Measurements from ENCODE around the gene PBOV1.

The PBOV1 gene

GRCh38 chr6:138250513-138251247, 32.4 kb upstream of the PBOV1 start:
- Histone ChIP-seq H3K4me3 (ENCODE audit: low read depth, low read length) (peak overlapping the region; percentile 53; the same call in 1 of the 2 replicates), H3K27me3 (ENCODE audit: insufficient read depth, low read length) (no peaks in the 10 kb centered on the region), H2AFZ (ENCODE audit: low read length, unreplicated experiment) (peak overlapping the region; percentile 20), H3K4me1 (ENCODE audit: control insufficient read depth, insufficient read depth, low read length, unreplicated experiment) (peaks cover 17% of the 10 kb centered on the region), H3K79me2 (ENCODE audit: control insufficient read depth, insufficient read depth, low read length, unreplicated experiment) (no peaks in the 10 kb centered on the region), H3K36me3 (ENCODE audit: insufficient read depth, low read length) (no peaks in the 10 kb centered on the region), H3K27ac (ENCODE audit: low read depth, low read length) (peak overlapping the region; percentile 91)

GRCh38 chr6:138250053-138250452, 31.8 kb upstream of the PBOV1 start:
- Histone ChIP-seq H3K79me2 (ENCODE audit: control insufficient read depth, insufficient read depth, low read length, unreplicated experiment) (no peaks in the 10 kb centered on the region), H3K27me3 (ENCODE audit: insufficient read depth, low read length) (no peaks in the 10 kb centered on the region), H3K27ac (ENCODE audit: low read depth, low read length) (peak overlapping the region; percentile 91), H2AFZ (ENCODE audit: low read length, unreplicated experiment) (no peak overlapping the region), H3K4me1 (ENCODE audit: control insufficient read depth, insufficient read depth, low read length, unreplicated experiment) (peaks cover 17% of the 10 kb centered on the region), H3K36me3 (ENCODE audit: insufficient read depth, low read length) (no peaks in the 10 kb centered on the region), H3K4me3 (ENCODE audit: low read depth, low read length) (peak overlapping the region; percentile 53; the same call in 1 of the 2 replicates)

- Histone ChIP-seq H3K4me3 (ENCODE audit: low read depth, low read length) (no peak overlapping the region), H3K27me3 (ENCODE audit: insufficient read depth, low read length) (no peaks in the 10 kb centered on the region), H3K36me3 (ENCODE audit: insufficient read depth, low read length) (no peaks in the 10 kb centered on the region), H3K27ac (ENCODE audit: low read depth, low read length) (no peak overlapping the region), H3K4me1 (ENCODE audit: control insufficient read depth, insufficient read depth, low read length, unreplicated experiment) (peaks cover 17% of the 10 kb centered on the region), H2AFZ (ENCODE audit: low read length, unreplicated experiment) (no peak overlapping the region), H3K79me2 (ENCODE audit: control insufficient read depth, insufficient read depth, low read length, unreplicated experiment) (no peaks in the 10 kb centered on the region)
These were observed 30.6 kb upstream of the PBOV1 start for GRCh38 chr6:138248878-138249277.

GRCh38 chr6:138248011-138248410, 29.7 kb upstream of the PBOV1 start:
- no peaks in the 10 kb centered on the region for H3K36me3 ChIP-seq (ENCODE audit: insufficient read depth, low read length)
- peaks cover 22% of the 10 kb centered on the region for H3K4me1 ChIP-seq (ENCODE audit: control insufficient read depth, insufficient read depth, low read length, unreplicated experiment)
- no peak overlapping the region for H3K4me3 ChIP-seq (ENCODE audit: low read depth, low read length)
- no peak overlapping the region for H3K27ac ChIP-seq (ENCODE audit: low read depth, low read length)
- no peaks in the 10 kb centered on the region for H3K27me3 ChIP-seq (ENCODE audit: insufficient read depth, low read length)
- H2AFZ ChIP-seq (ENCODE audit: low read length, unreplicated experiment), result no peak overlapping the region
- no peaks in the 10 kb centered on the region for H3K79me2 ChIP-seq (ENCODE audit: control insufficient read depth, insufficient read depth, low read length, unreplicated experiment)

GRCh38 chr6:138246650-138247440, 28.6 kb upstream of the PBOV1 start:
- Histone ChIP-seq H3K27me3 (ENCODE audit: insufficient read depth, low read length) (no peaks in the 10 kb centered on the region), H3K4me3 (ENCODE audit: low read depth, low read length) (no peak overlapping the region), H2AFZ (ENCODE audit: low read length, unreplicated experiment) (no peak overlapping the region), H3K27ac (ENCODE audit: low read depth, low read length) (no peak overlapping the region), H3K36me3 (ENCODE audit: insufficient read depth, low read length) (no peaks in the 10 kb centered on the region), H3K4me1 (ENCODE audit: control insufficient read depth, insufficient read depth, low read length, unreplicated experiment) (peaks cover 21% of the 10 kb centered on the region), H3K79me2 (ENCODE audit: control insufficient read depth, insufficient read depth, low read length, unreplicated experiment) (no peaks in the 10 kb centered on the region)

- Histone ChIP-seq H3K27me3 (ENCODE audit: insufficient read depth, low read length) (no peaks in the 10 kb centered on the region), H3K4me1 (ENCODE audit: control insufficient read depth, insufficient read depth, low read length, unreplicated experiment) (peaks cover 15% of the 10 kb centered on the region), H3K27ac (ENCODE audit: low read depth, low read length) (no peak overlapping the region), H3K79me2 (ENCODE audit: control insufficient read depth, insufficient read depth, low read length, unreplicated experiment) (no peaks in the 10 kb centered on the region), H2AFZ (ENCODE audit: low read length, unreplicated experiment) (no peak overlapping the region), H3K4me3 (ENCODE audit: low read depth, low read length) (no peak overlapping the region), H3K36me3 (ENCODE audit: insufficient read depth, low read length) (no peaks in the 10 kb centered on the region)
These were observed 27.5 kb upstream of the PBOV1 start for GRCh38 chr6:138245751-138246150.

- H3K27me3 ChIP-seq (ENCODE audit: insufficient read depth, low read length), result no peaks in the 10 kb centered on the region
- H3K4me1 ChIP-seq (ENCODE audit: control insufficient read depth, insufficient read depth, low read length, unreplicated experiment), result peaks cover 15% of the 10 kb centered on the region
- H3K27ac ChIP-seq (ENCODE audit: low read depth, low read length), result no peak overlapping the region
- no peaks in the 10 kb centered on the region for H3K36me3 ChIP-seq (ENCODE audit: insufficient read depth, low read length)
- H2AFZ ChIP-seq (ENCODE audit: low read length, unreplicated experiment), result no peak overlapping the region
- no peak overlapping the region for H3K4me3 ChIP-seq (ENCODE audit: low read depth, low read length)
- H3K79me2 ChIP-seq (ENCODE audit: control insufficient read depth, insufficient read depth, low read length, unreplicated experiment), result no peaks in the 10 kb centered on the region
These were observed 24.8 kb upstream of the PBOV1 start for GRCh38 chr6:138242987-138243592.

GRCh38 chr6:138241934-138242333, 23.6 kb upstream of the PBOV1 start:
- H3K36me3 ChIP-seq (ENCODE audit: insufficient read depth, low read length), result no peaks in the 10 kb centered on the region
- H3K27me3 ChIP-seq (ENCODE audit: insufficient read depth, low read length), result no peaks in the 10 kb centered on the region
- H3K4me3 ChIP-seq (ENCODE audit: low read depth, low read length), result no peak overlapping the region
- H2AFZ ChIP-seq (ENCODE audit: low read length, unreplicated experiment), result no peak overlapping the region
- peaks cover 15% of the 10 kb centered on the region for H3K4me1 ChIP-seq (ENCODE audit: control insufficient read depth, insufficient read depth, low read length, unreplicated experiment)
- no peaks in the 10 kb centered on the region for H3K79me2 ChIP-seq (ENCODE audit: control insufficient read depth, insufficient read depth, low read length, unreplicated experiment)
- no peak overlapping the region for H3K27ac ChIP-seq (ENCODE audit: low read depth, low read length)

GRCh38 chr6:138241381-138241780, 23.1 kb upstream of the PBOV1 start:
- no peak overlapping the region for H2AFZ ChIP-seq (ENCODE audit: low read length, unreplicated experiment)
- H3K4me1 ChIP-seq (ENCODE audit: control insufficient read depth, insufficient read depth, low read length, unreplicated experiment), result peaks cover 15% of the 10 kb centered on the region
- H3K27me3 ChIP-seq (ENCODE audit: insufficient read depth, low read length), result no peaks in the 10 kb centered on the region
- H3K4me3 ChIP-seq (ENCODE audit: low read depth, low read length), result no peak overlapping the region
- no peaks in the 10 kb centered on the region for H3K36me3 ChIP-seq (ENCODE audit: insufficient read depth, low read length)
- H3K79me2 ChIP-seq (ENCODE audit: control insufficient read depth, insufficient read depth, low read length, unreplicated experiment), result no peaks in the 10 kb centered on the region
- no peak overlapping the region for H3K27ac ChIP-seq (ENCODE audit: low read depth, low read length)

GRCh38 chr6:138240476-138241245, 22.4 kb upstream of the PBOV1 start:
- H3K27ac ChIP-seq (ENCODE audit: low read depth, low read length), result no peak overlapping the region
- H3K79me2 ChIP-seq (ENCODE audit: control insufficient read depth, insufficient read depth, low read length, unreplicated experiment), result no peaks in the 10 kb centered on the region
- H3K27me3 ChIP-seq (ENCODE audit: insufficient read depth, low read length), result no peaks in the 10 kb centered on the region
- peaks cover 15% of the 10 kb centered on the region for H3K4me1 ChIP-seq (ENCODE audit: control insufficient read depth, insufficient read depth, low read length, unreplicated experiment)
- peak overlapping the region; percentile 32; the same call in 1 of the 2 replicates for H3K4me3 ChIP-seq (ENCODE audit: low read depth, low read length)
- H2AFZ ChIP-seq (ENCODE audit: low read length, unreplicated experiment), result peak overlapping the region; percentile 33
- H3K36me3 ChIP-seq (ENCODE audit: insufficient read depth, low read length), result no peaks in the 10 kb centered on the region

All from ACC112 (cell line).